ENCODE results near the gene SPOPL.
"Not testable (repeated sequence)": the region's sequence is repeated elsewhere in the genome, so short reads cannot be mapped to it uniquely, and the experiment has no call there.

SPOPL gene

GRCh38 chr2:138523673-138524042 lies 22.1 kb downstream of the SPOPL start:
- not testable (repeated sequence) for DNase-seq

DNA sequence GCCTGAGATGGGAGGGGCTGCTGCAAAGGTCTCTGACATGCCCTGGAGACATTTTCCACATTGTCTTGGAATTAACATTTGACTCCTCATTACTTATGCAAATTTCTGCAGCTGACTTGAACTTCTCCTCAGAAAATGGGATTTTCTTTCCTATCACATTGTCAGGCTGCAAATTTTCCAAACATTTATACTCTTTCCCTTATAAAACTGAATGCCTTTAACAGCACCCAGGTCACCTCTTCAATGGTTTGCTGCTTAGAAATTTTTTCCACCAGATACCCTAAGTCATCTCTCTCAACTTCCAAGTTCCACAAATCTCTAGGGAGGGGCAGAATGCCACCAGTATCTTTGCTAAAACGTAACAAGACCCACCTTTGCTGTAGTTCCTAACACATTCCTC lies 22.8 kb downstream of the SPOPL start:
- not testable (repeated sequence) for DNase-seq

- no peak for DNase-seq
Measured at GRCh38 chr2:138531913-138532312, 30.3 kb downstream of the SPOPL start.

GRCh38 chr2:138534791-138535190 lies 33.2 kb downstream of the SPOPL start:
- DNase-seq = no peak

- no peak for DNase-seq
Measured at GRCh38 chr2:138536302-138536701, 34.7 kb downstream of the SPOPL start.

DNA sequence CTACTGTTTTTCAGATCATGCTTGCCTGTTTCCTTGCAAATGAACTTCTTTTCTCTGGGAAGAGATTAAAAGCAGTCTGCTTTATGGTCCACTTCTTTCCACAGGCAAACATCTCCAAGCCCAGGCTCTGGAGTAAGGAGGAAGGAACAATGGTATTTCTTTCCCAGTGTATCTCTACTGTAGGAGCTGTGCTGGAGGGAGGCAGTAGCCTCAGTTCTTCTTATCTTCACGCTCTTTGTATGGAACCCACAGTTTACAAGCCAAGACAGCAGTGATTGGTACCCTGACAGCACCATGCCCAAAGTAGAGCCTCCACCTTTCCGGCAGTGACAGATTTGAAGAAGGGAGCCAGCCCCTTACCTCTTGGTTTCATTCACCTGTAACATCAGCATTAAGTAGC lies 35.2 kb downstream of the SPOPL start:
- no peak for DNase-seq

GRCh38 chr2:138537170-138537915 lies 35.8 kb downstream of the SPOPL start:
- DNase-seq = no peak

DNA sequence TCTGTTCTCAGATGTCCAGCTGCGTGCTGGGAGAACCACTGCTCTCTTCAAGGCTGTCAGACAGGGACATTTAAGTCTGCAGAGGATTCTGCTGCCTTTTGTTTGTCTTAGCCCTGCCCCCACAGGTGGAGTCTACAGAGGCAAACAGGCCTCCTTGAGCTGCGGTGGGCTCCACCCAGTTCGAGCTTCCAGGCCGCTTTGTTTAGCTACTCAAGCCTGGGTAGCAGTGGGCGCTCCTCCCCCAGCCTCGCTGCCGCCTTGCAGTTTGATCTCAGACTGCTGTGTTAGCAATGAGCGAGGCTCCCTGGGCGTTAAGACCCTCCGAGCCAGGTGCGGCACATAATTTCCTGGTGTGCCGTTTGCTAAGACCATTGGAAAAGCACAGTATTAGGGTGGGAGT lies 42.6 kb downstream of the SPOPL start:
- not testable (repeated sequence) for DNase-seq

GRCh38 chr2:138548796-138549195 lies 47.2 kb downstream of the SPOPL start:
- no peak for DNase-seq

GRCh38 chr2:138550172-138550571 lies 48.6 kb downstream of the SPOPL start:
- DNase-seq = no peak

DNA sequence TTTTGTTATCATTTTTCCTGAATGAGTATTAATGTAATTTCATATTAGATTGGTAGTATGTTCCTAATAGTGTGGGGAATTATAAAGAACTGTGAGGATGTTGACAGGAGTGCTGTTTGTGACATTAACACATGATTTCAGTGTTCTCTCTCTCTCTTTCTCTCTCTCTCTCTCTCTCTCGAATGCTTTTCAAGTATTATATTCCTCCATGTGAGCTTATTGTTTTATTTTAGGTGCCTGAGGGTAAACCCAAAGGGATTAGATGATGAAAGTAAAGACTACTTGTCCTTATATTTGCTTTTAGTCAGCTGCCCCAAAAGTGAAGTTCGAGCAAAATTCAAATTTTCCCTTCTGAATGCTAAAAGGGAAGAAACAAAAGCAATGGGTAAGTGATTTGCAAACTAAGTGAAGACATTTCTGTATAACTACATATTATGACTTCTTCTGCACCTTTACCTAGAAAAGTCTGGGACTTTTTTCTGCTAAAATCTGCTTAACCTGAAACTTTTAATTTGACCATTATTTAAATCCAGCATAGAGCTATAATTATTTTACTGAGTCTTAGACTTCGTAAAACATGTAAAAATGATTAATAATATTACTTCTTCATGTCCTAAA lies 49.2 kb downstream of the SPOPL start:
- no peak for DNase-seq

DNA sequence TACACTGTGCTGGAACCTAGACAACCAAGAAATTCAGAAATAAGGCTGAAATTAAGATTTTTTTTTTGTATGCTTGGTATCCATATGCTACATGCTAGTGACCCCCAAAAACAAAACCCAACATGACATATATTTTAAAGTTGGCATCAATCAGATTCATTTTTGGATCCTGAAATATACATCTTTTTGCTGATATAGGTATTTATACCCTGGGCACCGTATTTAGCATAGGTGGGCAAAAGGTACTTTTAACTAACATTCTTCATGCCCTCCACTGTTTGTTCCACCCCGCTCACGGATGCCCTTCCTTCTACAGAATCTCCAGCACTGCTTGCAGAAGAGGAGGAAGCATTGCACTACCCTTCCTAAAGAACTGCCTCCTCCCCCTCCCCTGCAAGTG lies 52.6 kb downstream of the SPOPL start:
- DNase-seq = no peak

GRCh38 chr2:138559641-138560040 lies 58.1 kb downstream of the SPOPL start:
- no peak for DNase-seq

DNA sequence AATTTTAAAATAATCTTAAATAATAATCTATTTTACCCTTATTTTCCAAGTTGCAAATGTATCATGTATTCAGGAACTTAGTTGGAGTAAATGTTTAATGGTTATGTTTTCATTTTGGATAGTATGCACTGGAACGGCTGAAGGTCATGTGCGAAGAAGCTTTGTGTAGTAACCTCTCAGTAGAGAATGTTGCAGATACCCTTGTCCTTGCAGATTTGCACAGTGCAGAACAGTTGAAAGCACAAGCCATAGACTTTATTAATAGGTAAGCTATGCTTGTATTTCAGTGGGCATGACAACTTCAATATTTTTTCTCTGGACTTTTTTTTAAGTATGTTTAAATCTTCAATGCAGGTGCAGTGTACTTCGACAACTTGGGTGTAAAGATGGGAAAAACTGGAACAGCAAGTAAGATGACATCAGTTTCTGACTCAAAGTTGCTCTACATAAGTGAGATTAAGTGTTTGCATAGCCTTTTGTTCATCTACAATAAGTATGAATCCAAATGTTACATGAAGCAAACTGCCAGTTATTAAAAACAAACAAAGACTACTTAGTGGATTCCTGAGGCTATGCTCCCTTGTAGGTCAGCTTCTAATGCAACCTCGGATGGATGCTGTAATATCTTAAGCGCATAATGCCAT lies 63.1 kb downstream of the SPOPL start:
- DNase-seq = no peak

GRCh38 chr2:138565230-138565598 lies 63.6 kb downstream of the SPOPL start:
- DNase-seq = no peak

DNA sequence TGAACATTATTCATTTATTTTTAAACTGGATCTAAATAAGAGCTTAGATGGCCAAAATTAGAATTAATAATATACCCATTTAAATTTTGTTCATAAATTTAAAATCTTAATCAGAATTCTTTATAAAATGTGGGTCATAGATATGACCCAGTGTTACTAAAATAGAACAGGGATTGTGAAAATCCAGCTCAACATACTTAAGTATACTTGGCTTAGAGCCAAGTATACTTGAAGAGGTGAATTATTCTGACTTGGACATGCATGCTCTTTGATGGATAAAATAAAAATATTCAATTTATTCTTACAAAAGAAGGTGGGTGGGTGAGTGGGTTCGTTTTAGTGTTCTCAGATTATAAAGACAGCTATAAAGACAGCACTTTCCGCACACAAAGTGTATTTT lies 70.7 kb downstream of the SPOPL start:
- DNase-seq = no peak

- no peak for DNase-seq
Measured at GRCh38 chr2:138577066-138577465, 75.5 kb downstream of the SPOPL start.

GRCh38 chr2:138579556-138579955 lies 78.0 kb downstream of the SPOPL start:
- DNase-seq = no peak

- no peak for DNase-seq
Measured at GRCh38 chr2:138581909-138582308, 80.3 kb downstream of the SPOPL start.

DNA sequence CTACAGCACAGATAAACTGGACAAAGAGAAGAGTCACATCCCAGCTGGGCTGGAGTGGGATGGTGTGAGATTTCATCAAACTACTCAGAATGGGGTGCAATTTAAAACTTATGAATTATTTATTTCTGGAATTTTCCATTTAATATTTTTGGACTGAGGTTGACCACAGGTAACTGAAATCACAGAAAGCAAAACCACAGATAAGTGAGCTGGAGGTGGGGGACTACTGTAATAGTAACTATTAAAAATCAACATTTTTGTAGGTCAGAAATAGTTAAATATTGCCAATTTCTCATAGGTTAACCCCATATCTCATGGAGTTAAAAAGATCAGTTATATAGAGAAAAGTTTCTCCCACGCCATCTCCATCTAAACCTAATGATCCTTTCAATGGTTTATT lies 88.1 kb downstream of the SPOPL start:
- DNase-seq = no peak

DNA sequence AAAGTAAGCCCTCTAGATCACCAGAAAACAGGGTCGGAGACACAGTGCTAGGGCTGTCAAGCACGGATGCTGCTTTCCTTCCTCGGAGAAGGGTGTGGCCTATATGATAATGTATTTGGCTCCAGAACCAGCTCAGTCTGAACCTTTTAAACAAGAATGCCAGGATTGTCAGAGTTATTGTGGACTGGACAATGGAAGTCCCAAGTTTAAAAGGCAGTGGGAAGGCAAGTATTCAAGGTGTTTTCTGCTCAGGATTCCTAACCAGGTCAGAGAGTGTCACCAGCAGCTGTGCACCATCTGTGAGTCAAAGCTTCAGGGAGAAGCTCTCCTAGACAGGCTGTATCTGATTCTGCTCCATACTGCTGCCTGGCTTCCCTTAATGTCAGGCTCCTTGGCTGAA lies 94.8 kb downstream of the SPOPL start:
- DNase-seq = no peak

GRCh38 chr2:138600732-138601457 lies 99.3 kb downstream of the SPOPL start:
- no peak for DNase-seq

DNA sequence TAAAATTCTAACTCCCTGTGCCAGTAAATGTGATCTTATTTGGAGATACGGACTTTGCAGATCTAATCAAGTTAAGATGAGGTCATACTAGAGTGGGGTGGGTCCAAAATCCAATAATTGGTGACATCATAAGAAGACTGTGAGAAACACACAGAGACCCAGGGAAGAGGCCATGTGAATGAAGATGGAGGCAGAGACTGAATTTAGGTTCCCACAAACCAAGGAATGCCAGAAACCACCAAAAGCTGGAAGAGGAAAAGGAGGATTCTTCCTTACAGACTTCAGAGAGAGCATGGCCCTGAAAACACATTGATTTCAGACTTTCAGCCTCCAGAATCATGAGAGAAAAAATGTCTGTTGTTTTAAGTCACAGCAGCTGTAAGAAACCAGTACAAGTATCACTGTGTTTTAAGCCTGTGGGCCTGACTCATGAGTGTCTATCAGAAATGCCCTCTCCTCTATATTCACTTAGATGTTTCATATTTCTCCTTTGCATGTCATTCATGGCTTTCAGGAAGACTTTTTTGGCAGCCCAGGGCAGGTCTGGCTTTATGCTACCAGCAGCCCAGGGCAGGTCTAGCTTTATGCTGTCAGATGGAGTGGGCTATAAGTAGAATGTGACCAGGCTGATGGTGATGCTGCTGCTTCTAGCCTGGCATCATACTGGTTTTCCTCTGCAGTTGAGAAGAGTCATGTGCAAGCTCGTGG lies 100.0 kb downstream of the SPOPL start:
- DNase-seq = no peak
